DND-41 (cell line): ENCODE results near the gene KRTAP10-7.

Experiments
- EZH2 ChIP-seq: IDR thresholded peaks from 3 replicates; pipeline ENCODE4 v1.6.1; 2012; ENCODE audit warnings: borderline replicate concordance, low read depth, mild to moderate bottlenecking, moderate library complexity, low read length, inconsistent platforms; ENCODE audit not compliant: severe bottlenecking
- TF ChIP-seq, protein P1 (sequence below): IDR thresholded peaks from 2 replicates; pipeline ENCODE4 v1.5.1; 2012; ENCODE audit warnings: borderline replicate concordance, low read length, moderate library complexity, mild to moderate bottlenecking; ENCODE audit not compliant: poor library complexity, severe bottlenecking; ENCODE audit errors: extremely low read depth

GRCh38 chr21:44602463-44602850 lies 2.1 kb downstream of the KRTAP10-7 start:
- TF ChIP-seq, protein P1, sequence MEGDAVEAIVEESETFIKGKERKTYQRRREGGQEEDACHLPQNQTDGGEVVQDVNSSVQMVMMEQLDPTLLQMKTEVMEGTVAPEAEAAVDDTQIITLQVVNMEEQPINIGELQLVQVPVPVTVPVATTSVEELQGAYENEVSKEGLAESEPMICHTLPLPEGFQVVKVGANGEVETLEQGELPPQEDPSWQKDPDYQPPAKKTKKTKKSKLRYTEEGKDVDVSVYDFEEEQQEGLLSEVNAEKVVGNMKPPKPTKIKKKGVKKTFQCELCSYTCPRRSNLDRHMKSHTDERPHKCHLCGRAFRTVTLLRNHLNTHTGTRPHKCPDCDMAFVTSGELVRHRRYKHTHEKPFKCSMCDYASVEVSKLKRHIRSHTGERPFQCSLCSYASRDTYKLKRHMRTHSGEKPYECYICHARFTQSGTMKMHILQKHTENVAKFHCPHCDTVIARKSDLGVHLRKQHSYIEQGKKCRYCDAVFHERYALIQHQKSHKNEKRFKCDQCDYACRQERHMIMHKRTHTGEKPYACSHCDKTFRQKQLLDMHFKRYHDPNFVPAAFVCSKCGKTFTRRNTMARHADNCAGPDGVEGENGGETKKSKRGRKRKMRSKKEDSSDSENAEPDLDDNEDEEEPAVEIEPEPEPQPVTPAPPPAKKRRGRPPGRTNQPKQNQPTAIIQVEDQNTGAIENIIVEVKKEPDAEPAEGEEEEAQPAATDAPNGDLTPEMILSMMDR, result no peak
- no peak for TF ChIP-seq EZH2
